A549 (cell line): Measurements from ENCODE around the gene SNAP25. TPM values are rescaled to one million over a fixed set of nuclear protein-coding genes. Genes with fewer than 3 reads are reported as not detected.

ENCODE experiments used
- ATAC-seq, 2 experiments: fragments of 200-7000 bp in 1 of 2; fragments of >200 bp in 1 of 2; cut with Nextera tagmentation in 1 of 2; cut with Tn5 transposase in 1 of 2; 3 replicates each; pipeline versions ENCODE4 v1.8.0 to v1.9.1; 2018 to 2020; ENCODE audit warnings: mild to moderate bottlenecking in 1 of 2, moderate library complexity in 1 of 2
- CTCF ChIA-PET: fragments of 300-600 bp; sonication (Branson Sonifier 250); formaldehyde crosslinking; extraction: SDS; loops from one replicate; lab custom pipeline; 2021; ENCODE audit warnings: antibody characterized with exemption, inconsistent platforms; lab: Yijun Ruan, JAX
- POLR2A ChIA-PET: fragments of 350-600 bp; formaldehyde crosslinking; extraction: SDS; loops from one replicate; lab custom pipeline; 2021; ENCODE audit warnings: antibody characterized with exemption, inconsistent platforms; lab: Yijun Ruan, JAX
- DNase-seq, 2 experiments: peaks; one replicate each; pipeline versions ENCODE4 v3.0.0 to v3.0.0-alpha.2; 2011 to 2016; ENCODE audit warnings: low read depth in 1 of 2, low spot score in 1 of 2
- FAIRE-seq: peaks from 2 replicates; lab custom pipeline; 2011; peaks lifted over from hg19 to GRCh38; lab: Jason Lieb, UNC
- H3K27ac ChIP-seq, 2 experiments: fragments of >200 bp; sonication (Bioruptor Twin); formaldehyde crosslinking; 3 replicates each; pipeline ENCODE4 v1.5.1; 2016 to 2017
- H3K4me1 ChIP-seq: fragments of >200 bp; sonication (Bioruptor Twin); formaldehyde crosslinking; 3 replicates; pipeline ENCODE4 v1.6.1; 2016
- H3K4me2 ChIP-seq: fragments of >200 bp; sonication (Bioruptor Twin); formaldehyde crosslinking; 3 replicates; pipeline ENCODE4 v1.6.1; 2016
- H3K4me3 ChIP-seq: fragments of >200 bp; sonication (Bioruptor Twin); formaldehyde crosslinking; 3 replicates; pipeline ENCODE4 v1.5.1; 2016
- H3K9me3 ChIP-seq: fragments of >200 bp; sonication (Bioruptor Twin); formaldehyde crosslinking; 3 replicates; pipeline ENCODE4 v1.6.1; 2016
- CEBPB ChIP-seq, 2 experiments: fragments of >200 bp in 1 of 2; sonication (Bioruptor Twin) in 1 of 2; formaldehyde crosslinking in 1 of 2; IDR thresholded peaks; 2 replicates each; pipeline ENCODE4 v1.6.1; 2012 to 2016
- CHD2 ChIP-seq: fragments of 150-350 bp; IDR thresholded peaks from 2 replicates; pipeline ENCODE4 v1.6.1; 2014; ENCODE audit warnings: low read length; ENCODE audit not compliant: partially characterized antibody
- CTCF ChIP-seq: fragments of >200 bp; sonication (Bioruptor Twin); formaldehyde crosslinking; IDR thresholded peaks from 3 replicates; pipeline ENCODE4 v1.5.1; 2016
- EP300 ChIP-seq, 2 experiments: fragments of >200 bp; sonication (Bioruptor Twin); formaldehyde crosslinking; IDR thresholded peaks; 2 replicates in 1 of 2; 3 replicates in 1 of 2; pipeline ENCODE4 v1.6.1; 2016 to 2017
- FOSL2 ChIP-seq, 2 experiments: fragments of 450-650 bp in 1 of 2; fragments of >200 bp in 1 of 2; sonication (Bioruptor Twin) in 1 of 2; formaldehyde crosslinking; IDR thresholded peaks; 2 replicates each; pipeline versions ENCODE4 v1.5.0 to v1.6.1; 2016 to 2020; ENCODE audit warnings: mild to moderate bottlenecking in 1 of 2, moderate library complexity in 1 of 2
- FOXS1 ChIP-seq: fragments of 250-450 bp; sonication (Bioruptor Pico); IDR thresholded peaks from 2 replicates; pipeline ENCODE4 v1.5.0; 2020; ENCODE audit warnings: mild to moderate bottlenecking, moderate library complexity
- HOXB13 ChIP-seq: fragments of 250-450 bp; sonication (Bioruptor Pico); IDR thresholded peaks from 2 replicates; pipeline ENCODE4 v1.5.0; 2020; ENCODE audit warnings: low read depth, mild to moderate bottlenecking, moderate library complexity
- JUN ChIP-seq, 2 experiments: fragments of >200 bp; sonication (Bioruptor Twin); formaldehyde crosslinking; IDR thresholded peaks; 2 replicates in 1 of 2; 3 replicates in 1 of 2; pipeline ENCODE4 v1.6.1; 2016 to 2017
- JUNB ChIP-seq: fragments of >200 bp; sonication (Bioruptor Twin); formaldehyde crosslinking; IDR thresholded peaks from 2 replicates; pipeline ENCODE4 v1.6.1; 2016
- MAFK ChIP-seq: fragments of 450-650 bp; IDR thresholded peaks from 2 replicates; pipeline ENCODE4 v1.6.1; 2014; ENCODE audit not compliant: partially characterized antibody
- RAD21 ChIP-seq, 2 experiments: fragments of >200 bp in 1 of 2; sonication (Bioruptor Twin) in 1 of 2; formaldehyde crosslinking in 1 of 2; IDR thresholded peaks in 1 of 2; conservative IDR thresholded peaks in 1 of 2; 2 replicates in 1 of 2; 3 replicates in 1 of 2; pipeline ENCODE4 v1.6.1; 2012 to 2018; ENCODE audit warnings: inconsistent platforms in 1 of 2
- RARB ChIP-seq: fragments of 250-450 bp; sonication (Bioruptor Pico); IDR thresholded peaks from 2 replicates; pipeline ENCODE4 v1.8.0; 2021; ENCODE audit warnings: mild to moderate bottlenecking, moderate library complexity
- RNF2 ChIP-seq: fragments of 200-600 bp; sonication (generic); IDR thresholded peaks from 2 replicates; pipeline ENCODE4 v1.6.1; 2016; ENCODE audit warnings: low read depth, mild to moderate bottlenecking, antibody characterized with exemption, moderate library complexity, borderline replicate concordance
- SMC3 ChIP-seq: fragments of >200 bp; sonication (Bioruptor Twin); formaldehyde crosslinking; IDR thresholded peaks from 3 replicates; pipeline ENCODE4 v1.6.1; 2018; ENCODE audit warnings: inconsistent platforms
- TFCP2L1 ChIP-seq: fragments of 250-450 bp; sonication (Bioruptor Pico); IDR thresholded peaks from 2 replicates; pipeline ENCODE4 v1.5.0; 2021; ENCODE audit warnings: mild to moderate bottlenecking
- ZNF302 ChIP-seq: fragments of 250-450 bp; sonication (Bioruptor Pico); IDR thresholded peaks from 2 replicates; pipeline ENCODE4 v1.9.0; 2021; ENCODE audit warnings: inconsistent platforms, mild to moderate bottlenecking, moderate library complexity
- WGBS: methylation state at CpG from one replicate; pipeline ENCODE4 v1.1.6; 2017; ENCODE audit errors: missing lambda C conversion rate; 5-methylcytosine and 5-hydroxymethylcytosine counted together
- polyA plus RNA-seq, 4 experiments: library from polyadenylated mRNA; depleted of rRNA in 3 of 4; stranded (reverse); fragments of >200 nt; fragmentation: RNase III in 1 of 4; extraction: RNeasy Plus Mini Kit Qiagen cat#74134 plus additional on column Dnase treatment in 1 of 4; gene quantifications; 2 replicates in 3 of 4; 3 replicates in 1 of 4; pipeline ENCODE4 v1.2.3, GENCODE V29; 2011 to 2017
- TF ChIP-seq, protein P1 (sequence below): IDR thresholded peaks from 2 replicates; pipeline ENCODE4 v1.6.1; 2012
- TF ChIP-seq, protein P2 (sequence below): IDR thresholded peaks from 2 replicates; pipeline ENCODE4 v1.6.1; 2012; ENCODE audit warnings: low read depth, borderline replicate concordance
- TF ChIP-seq, protein P3 (sequence below): fragments of 450-650 bp; IDR thresholded peaks from 2 replicates; pipeline ENCODE4 v1.6.1; 2014; ENCODE audit warnings: antibody characterized with exemption

The SNAP25 gene
- polyA plus RNA-seq, 2 of the 4 experiments (the other 2 are of a cell fraction): 39.6 to 53.6 TPM

GRCh38 chr20:10170261-10170660 is 48.4 kb upstream of the SNAP25 start:
- ChIA-PET POLR2A (no interaction called here), CTCF (interaction anchor here (0.7 to 5.6 kb wide), 3 partner anchors 46 to 191 kb away, joined by 3 to 24 read pairs (median 3); no protein-coding TSS in a partner anchor)
- Histone ChIP-seq H3K9me3 (peaks cover 6% of the 10 kb centered on the region; the same call in 1 of the 3 replicates), H3K4me3 (no peak overlapping the region), H3K4me2 (no peak overlapping the region), H3K4me1 (peaks cover 19% of the 10 kb centered on the region), H3K27ac (peak overlapping the region in 1 of 2 experiments; percentile 88; a peak in 2 of 6 replicates)
- WGBS: 87% methylated on average over 2 of the region's 2 CpGs
- FAIRE-seq (no peak), DNase-seq (no peak), ATAC-seq (no peak)
- TF ChIP-seq ZNF302 (CRISPR knock-in tag) (no peak), MAFK (no peak), FOXS1 (CRISPR knock-in tag) (no peak)

- FAIRE-seq (no peak), ATAC-seq (peak; percentile 98), DNase-seq (peak; percentile 84 to 89)
- ChIA-PET POLR2A (interaction anchor here (0.9 kb wide), 1 partner anchor 46 kb away, joined by 8 read pairs; the partner anchor contains the start of gene SNAP25), CTCF (interaction anchor here (0.7 to 5.6 kb wide), 8 partner anchors 8 to 255 kb away, joined by 3 to 24 read pairs (median 4); no protein-coding TSS in a partner anchor)
- no peak for TF ChIP-seq CHD2
- TF ChIP-seq EP300 (IDR thresholded peaks at IDR 0.05): peak; percentile 52 to 68; a peak in 3 of 5 replicates
- TF ChIP-seq, protein P1, sequence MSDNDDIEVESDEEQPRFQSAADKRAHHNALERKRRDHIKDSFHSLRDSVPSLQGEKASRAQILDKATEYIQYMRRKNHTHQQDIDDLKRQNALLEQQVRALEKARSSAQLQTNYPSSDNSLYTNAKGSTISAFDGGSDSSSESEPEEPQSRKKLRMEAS: peak; percentile 63
- TF ChIP-seq SMC3: peak; percentile 37; the same call in 2 of the 3 replicates
- 0 out of 2 replicates have a peak, but pooled peaks have one; percentile 37 for TF ChIP-seq RARB (CRISPR knock-in tag)
- TF ChIP-seq HOXB13: peak; percentile 66
- TF ChIP-seq RAD21 (conservative IDR thresholded peaks at IDR 0.05 in 1 of 2, IDR thresholded peaks at IDR 0.05 in 1 of 2): peak; percentile 3 to 57; a peak in 2 of 5 replicates
- TF ChIP-seq CEBPB (IDR thresholded peaks at IDR 0.05): peak in 1 of 2 experiments; percentile 27; a peak in 2 of 4 replicates
- no peak for TF ChIP-seq FOSL2 (IDR thresholded peaks at IDR 0.05)
- TF ChIP-seq FOSL2 (CRISPR knock-in tag; IDR thresholded peaks at IDR 0.05): peak; percentile 68
- peak; percentile 41 for TF ChIP-seq MAFK
- TF ChIP-seq RNF2: no peak
- peak; percentile 49 to 79; a peak in 3 of 5 replicates for TF ChIP-seq JUN (IDR thresholded peaks at IDR 0.05)
- no peak for TF ChIP-seq JUNB
- peak; percentile 20; the same call in 1 of the 3 replicates for TF ChIP-seq CTCF
- TF ChIP-seq, protein P2, sequence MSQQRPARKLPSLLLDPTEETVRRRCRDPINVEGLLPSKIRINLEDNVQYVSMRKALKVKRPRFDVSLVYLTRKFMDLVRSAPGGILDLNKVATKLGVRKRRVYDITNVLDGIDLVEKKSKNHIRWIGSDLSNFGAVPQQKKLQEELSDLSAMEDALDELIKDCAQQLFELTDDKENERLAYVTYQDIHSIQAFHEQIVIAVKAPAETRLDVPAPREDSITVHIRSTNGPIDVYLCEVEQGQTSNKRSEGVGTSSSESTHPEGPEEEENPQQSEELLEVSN: peak; percentile 48
- TF ChIP-seq TFCP2L1 (CRISPR knock-in tag): 0 out of 2 replicates have a peak, but pooled peaks have one; percentile 22
- TF ChIP-seq, protein P3, sequence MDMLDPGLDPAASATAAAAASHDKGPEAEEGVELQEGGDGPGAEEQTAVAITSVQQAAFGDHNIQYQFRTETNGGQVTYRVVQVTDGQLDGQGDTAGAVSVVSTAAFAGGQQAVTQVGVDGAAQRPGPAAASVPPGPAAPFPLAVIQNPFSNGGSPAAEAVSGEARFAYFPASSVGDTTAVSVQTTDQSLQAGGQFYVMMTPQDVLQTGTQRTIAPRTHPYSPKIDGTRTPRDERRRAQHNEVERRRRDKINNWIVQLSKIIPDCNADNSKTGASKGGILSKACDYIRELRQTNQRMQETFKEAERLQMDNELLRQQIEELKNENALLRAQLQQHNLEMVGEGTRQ: no peak
- Histone ChIP-seq H3K4me3 (peak overlapping the region; percentile 50), H3K9me3 (peaks cover 6% of the 10 kb centered on the region; the same call in 1 of the 3 replicates), H3K27ac (peak overlapping the region; percentile 88 to 91), H3K4me1 (peaks cover 19% of the 10 kb centered on the region), H3K4me2 (peak overlapping the region; percentile 96)
- WGBS: 5% methylated on average over 38 of the region's 47 CpGs
Measured at GRCh38 chr20:10171864-10172751, 46.5 kb upstream of the SNAP25 start.
